Measurements from ENCODE around the gene LIPE.

Gene LIPE

GRCh38 chr19:42386974-42387707, 40.0 kb downstream of the LIPE start:
- peak overlapping the region; percentile 44 for H3K4me3 ChIP-seq (ENCODE audit: control insufficient read depth, low read depth, low read length)
- TF ChIP-seq CTCF (IDR thresholded peaks at IDR 0.05; ENCODE audit: control insufficient read depth, insufficient read depth, low read depth, low read length, missing control alignments): peak; percentile 60
- DNase-seq (ENCODE audit: low read depth): no peak

- no peak for DNase-seq (ENCODE audit: low read depth)
- no peak overlapping the region for H3K4me3 ChIP-seq (ENCODE audit: control insufficient read depth, low read depth, low read length)
- TF ChIP-seq CTCF (IDR thresholded peaks at IDR 0.05; ENCODE audit: control insufficient read depth, insufficient read depth, low read depth, low read length, missing control alignments): no peak
Observed at GRCh38 chr19:42380155-42380554, 47.0 kb downstream of the LIPE start.

GRCh38 chr19:42378225-42379215, 48.7 kb downstream of the LIPE start:
- no peak for TF ChIP-seq CTCF (IDR thresholded peaks at IDR 0.05; ENCODE audit: control insufficient read depth, insufficient read depth, low read depth, low read length, missing control alignments)
- no peak for DNase-seq (ENCODE audit: low read depth)
- H3K4me3 ChIP-seq (ENCODE audit: control insufficient read depth, low read depth, low read length): no peak overlapping the region

- no peak overlapping the region for H3K4me3 ChIP-seq (ENCODE audit: control insufficient read depth, low read depth, low read length)
- no peak for DNase-seq (ENCODE audit: low read depth)
- TF ChIP-seq CTCF (IDR thresholded peaks at IDR 0.05; ENCODE audit: control insufficient read depth, insufficient read depth, low read depth, low read length, missing control alignments): no peak
Observed at GRCh38 chr19:42376177-42376555, 51.0 kb downstream of the LIPE start.

- TF ChIP-seq CTCF (IDR thresholded peaks at IDR 0.05; ENCODE audit: control insufficient read depth, insufficient read depth, low read depth, low read length, missing control alignments): no peak
- no peak for DNase-seq (ENCODE audit: low read depth)
- H3K4me3 ChIP-seq (ENCODE audit: control insufficient read depth, low read depth, low read length): no peak overlapping the region
Observed at GRCh38 chr19:42375415-42376176, 51.6 kb downstream of the LIPE start.

GRCh38 chr19:42374826-42375376, 52.3 kb downstream of the LIPE start:
- no peak for TF ChIP-seq CTCF (IDR thresholded peaks at IDR 0.05; ENCODE audit: control insufficient read depth, insufficient read depth, low read depth, low read length, missing control alignments)
- DNase-seq (ENCODE audit: low read depth): no peak
- no peak overlapping the region for H3K4me3 ChIP-seq (ENCODE audit: control insufficient read depth, low read depth, low read length)

Measured in AG09309 (cell line).